ENCODE results near the gene MAGI2. TPM values are rescaled to one million over a fixed set of nuclear protein-coding genes. Genes with fewer than 3 reads are reported as not detected.

MAGI2 gene
- total RNA-seq, 2 experiments from 2014 or later: 0.03 to 0.17 TPM

DNA sequence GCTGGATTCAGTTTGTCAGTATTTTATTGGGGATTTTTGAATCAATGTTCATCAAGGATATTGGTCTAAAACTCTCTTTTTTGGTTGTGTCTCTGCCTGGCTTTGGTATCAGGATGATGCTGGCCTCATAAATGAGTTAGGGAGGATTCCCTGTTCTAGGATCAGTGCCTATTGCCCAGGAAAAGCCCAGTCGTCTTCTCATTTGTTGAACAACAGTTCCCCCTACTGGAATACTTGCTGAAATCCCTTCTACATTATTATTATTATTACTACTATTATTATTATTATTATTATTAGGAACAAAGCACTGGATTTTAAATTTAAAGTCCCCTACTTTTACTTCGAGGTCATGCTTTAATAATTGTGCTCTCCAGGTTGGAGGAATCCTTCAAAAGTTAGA lies 528.9 kb downstream of the MAGI2 start:
- H3K4me2 ChIP-seq (ENCODE audit: low read length): no peak overlapping the region
- no TSS peak for BruUV-seq (replicated peaks)
- TF ChIP-seq, protein P1, sequence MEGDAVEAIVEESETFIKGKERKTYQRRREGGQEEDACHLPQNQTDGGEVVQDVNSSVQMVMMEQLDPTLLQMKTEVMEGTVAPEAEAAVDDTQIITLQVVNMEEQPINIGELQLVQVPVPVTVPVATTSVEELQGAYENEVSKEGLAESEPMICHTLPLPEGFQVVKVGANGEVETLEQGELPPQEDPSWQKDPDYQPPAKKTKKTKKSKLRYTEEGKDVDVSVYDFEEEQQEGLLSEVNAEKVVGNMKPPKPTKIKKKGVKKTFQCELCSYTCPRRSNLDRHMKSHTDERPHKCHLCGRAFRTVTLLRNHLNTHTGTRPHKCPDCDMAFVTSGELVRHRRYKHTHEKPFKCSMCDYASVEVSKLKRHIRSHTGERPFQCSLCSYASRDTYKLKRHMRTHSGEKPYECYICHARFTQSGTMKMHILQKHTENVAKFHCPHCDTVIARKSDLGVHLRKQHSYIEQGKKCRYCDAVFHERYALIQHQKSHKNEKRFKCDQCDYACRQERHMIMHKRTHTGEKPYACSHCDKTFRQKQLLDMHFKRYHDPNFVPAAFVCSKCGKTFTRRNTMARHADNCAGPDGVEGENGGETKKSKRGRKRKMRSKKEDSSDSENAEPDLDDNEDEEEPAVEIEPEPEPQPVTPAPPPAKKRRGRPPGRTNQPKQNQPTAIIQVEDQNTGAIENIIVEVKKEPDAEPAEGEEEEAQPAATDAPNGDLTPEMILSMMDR (conservative IDR thresholded peaks at IDR 0.05; ENCODE audit: low read length): peak; percentile 40; the same call in 1 of the 2 replicates
- TF ChIP-seq EZH2phosphoT487 (IDR thresholded peaks at IDR 0.05; ENCODE audit: borderline replicate concordance, low read depth, low read length): no peak

GRCh38 chr7:78912781-78913180 lies 540.7 kb downstream of the MAGI2 start:
- POLR2A ChIA-PET: interaction anchor here (0.6 kb wide), 1 partner anchor 462 kb away, joined by 5 read pairs; no protein-coding TSS in a partner anchor
- Histone ChIP-seq H3K9me3 (ENCODE audit: low read length) (no peaks in the 10 kb centered on the region), H4K20me1 (ENCODE audit: insufficient read depth, low read length) (no peaks in the 10 kb centered on the region), H3K36me3 (ENCODE audit: insufficient read depth, low read length) (no peaks in the 10 kb centered on the region), H3K27ac (ENCODE audit: low read depth, low read length, poor library complexity, severe bottlenecking) (no peak overlapping the region), H3K79me2 (ENCODE audit: insufficient read depth, low read depth, low read length) (no peaks in the 10 kb centered on the region), H2AFZ (ENCODE audit: low read length) (no peak overlapping the region), H3K4me3 (ENCODE audit: low read depth, low read length, poor library complexity, severe bottlenecking) (no peak overlapping the region), H3K9me2 (ENCODE audit: insufficient read depth, low read length) (no peaks in the 10 kb centered on the region), H3K4me2 (ENCODE audit: low read length) (no peak overlapping the region), H3K4me1 (ENCODE audit: insufficient read depth, low read length, poor library complexity, severe bottlenecking) (no peaks in the 10 kb centered on the region)
- BruUV-seq (replicated peaks): no TSS peak
- no peak for DNase-seq (ENCODE audit: low spot score)
- CTCF ChIA-PET (ENCODE audit: unreplicated experiment): no interaction called here
- intact Hi-C loops (cut with micrococcal nuclease; ENCODE audit: unreplicated experiment): no loop called here
- TF ChIP-seq, protein P1 (conservative IDR thresholded peaks at IDR 0.05; ENCODE audit: low read length): no peak
- no peak for TF ChIP-seq EZH2phosphoT487 (IDR thresholded peaks at IDR 0.05; ENCODE audit: borderline replicate concordance, low read depth, low read length)

More for the DNA sequence above, 528.9 kb downstream of the MAGI2 start:
- H3K4me1 ChIP-seq (ENCODE audit: insufficient read depth, low read length, poor library complexity, severe bottlenecking): no peaks in the 10 kb centered on the region
- H3K9me3 ChIP-seq (ENCODE audit: low read length): no peaks in the 10 kb centered on the region
- DNase-seq (ENCODE audit: low spot score): no peak
- no peaks in the 10 kb centered on the region for H3K79me2 ChIP-seq (ENCODE audit: insufficient read depth, low read depth, low read length)
- no peaks in the 10 kb centered on the region for H3K9me2 ChIP-seq (ENCODE audit: insufficient read depth, low read length)
- H4K20me1 ChIP-seq (ENCODE audit: insufficient read depth, low read length): no peaks in the 10 kb centered on the region
- H3K36me3 ChIP-seq (ENCODE audit: insufficient read depth, low read length): no peaks in the 10 kb centered on the region
- POLR2A ChIA-PET: no interaction called here
- CTCF ChIA-PET (ENCODE audit: unreplicated experiment): no interaction called here
- intact Hi-C loops (cut with micrococcal nuclease; ENCODE audit: unreplicated experiment): loop anchor here (10.0 kb wide), 1 partner anchor 800 kb away; no protein-coding TSS in a partner anchor
- H3K4me3 ChIP-seq (ENCODE audit: low read depth, low read length, poor library complexity, severe bottlenecking): no peak overlapping the region
- H3K27ac ChIP-seq (ENCODE audit: low read depth, low read length, poor library complexity, severe bottlenecking): no peak overlapping the region
- no peak overlapping the region for H2AFZ ChIP-seq (ENCODE audit: low read length)

- POLR2A ChIA-PET: no interaction called here
- Histone ChIP-seq H3K4me2 (ENCODE audit: low read length) (no peak overlapping the region), H3K9me3 (ENCODE audit: low read length) (no peaks in the 10 kb centered on the region), H3K36me3 (ENCODE audit: insufficient read depth, low read length) (no peaks in the 10 kb centered on the region), H2AFZ (ENCODE audit: low read length) (no peak overlapping the region), H3K4me1 (ENCODE audit: insufficient read depth, low read length, poor library complexity, severe bottlenecking) (no peaks in the 10 kb centered on the region), H3K4me3 (ENCODE audit: low read depth, low read length, poor library complexity, severe bottlenecking) (no peak overlapping the region), H3K9me2 (ENCODE audit: insufficient read depth, low read length) (no peaks in the 10 kb centered on the region), H4K20me1 (ENCODE audit: insufficient read depth, low read length) (no peaks in the 10 kb centered on the region), H3K79me2 (ENCODE audit: insufficient read depth, low read depth, low read length) (no peaks in the 10 kb centered on the region), H3K27ac (ENCODE audit: low read depth, low read length, poor library complexity, severe bottlenecking) (no peak overlapping the region)
- BruUV-seq (replicated peaks): no TSS peak
- no peak for TF ChIP-seq EZH2phosphoT487 (IDR thresholded peaks at IDR 0.05; ENCODE audit: borderline replicate concordance, low read depth, low read length)
- TF ChIP-seq, protein P1 (conservative IDR thresholded peaks at IDR 0.05; ENCODE audit: low read length): no peak
- CTCF ChIA-PET (ENCODE audit: unreplicated experiment): no interaction called here
- intact Hi-C loops (cut with micrococcal nuclease; ENCODE audit: unreplicated experiment): no loop called here
- DNase-seq (ENCODE audit: low spot score): no peak
Observed at GRCh38 chr7:78906735-78907134, 546.7 kb downstream of the MAGI2 start.
